CD4-positive, alpha-beta T cell treated with Interleukin-4 for 1 hour (primary cell): Measurements from ENCODE around the gene TRRAP.

Source experiments
- DNase-seq, 2 donors: peaks; one replicate each; pipeline ENCODE4 v3.0.0-alpha.2; 2020 to 2022

TRRAP gene

GRCh38 chr7:99008921-99009530, 130.7 kb downstream of the TRRAP start:
- DNase-seq: no peak

GRCh38 chr7:99010281-99010680, 131.9 kb downstream of the TRRAP start:
- no peak for DNase-seq

- no peak for DNase-seq
Measured at GRCh38 chr7:99011341-99011705, 133.0 kb downstream of the TRRAP start.

- DNase-seq: no peak
Measured at GRCh38 chr7:99011706-99012404, 133.5 kb downstream of the TRRAP start.

GRCh38 chr7:99012722-99013121, 134.4 kb downstream of the TRRAP start:
- DNase-seq: no peak

GRCh38 chr7:99013266-99014112, 135.2 kb downstream of the TRRAP start:
- DNase-seq: no peak

GRCh38 chr7:99014113-99014985, 136.0 kb downstream of the TRRAP start:
- DNase-seq: no peak

GRCh38 chr7:99016196-99016595, 137.9 kb downstream of the TRRAP start:
- no peak for DNase-seq

- DNase-seq: no peak
Measured at GRCh38 chr7:99019523-99020412, 141.4 kb downstream of the TRRAP start.

GRCh38 chr7:99020413-99020715, 142.0 kb downstream of the TRRAP start:
- no peak for DNase-seq

- DNase-seq: no peak
Measured at GRCh38 chr7:99021941-99022560, 143.7 kb downstream of the TRRAP start.

GRCh38 chr7:99024066-99024465, 145.7 kb downstream of the TRRAP start:
- DNase-seq: no peak

GRCh38 chr7:99027241-99027640, 148.9 kb downstream of the TRRAP start:
- no peak for DNase-seq

- DNase-seq: no peak
Measured at GRCh38 chr7:99027841-99028240, 149.5 kb downstream of the TRRAP start.

- DNase-seq: no peak
Measured at GRCh38 chr7:99028261-99028973, 150.1 kb downstream of the TRRAP start.

- no peak for DNase-seq
Measured at GRCh38 chr7:99029466-99030435, 151.4 kb downstream of the TRRAP start.

- DNase-seq: no peak
Measured at GRCh38 chr7:99030457-99030856, 152.1 kb downstream of the TRRAP start.

GRCh38 chr7:99030951-99031350, 152.6 kb downstream of the TRRAP start:
- DNase-seq: no peak

GRCh38 chr7:99031496-99031895, 153.2 kb downstream of the TRRAP start:
- no peak for DNase-seq

GRCh38 chr7:99032928-99033327, 154.6 kb downstream of the TRRAP start:
- DNase-seq: no peak
